ENCODE data around the gene FAM184B.

DNA sequence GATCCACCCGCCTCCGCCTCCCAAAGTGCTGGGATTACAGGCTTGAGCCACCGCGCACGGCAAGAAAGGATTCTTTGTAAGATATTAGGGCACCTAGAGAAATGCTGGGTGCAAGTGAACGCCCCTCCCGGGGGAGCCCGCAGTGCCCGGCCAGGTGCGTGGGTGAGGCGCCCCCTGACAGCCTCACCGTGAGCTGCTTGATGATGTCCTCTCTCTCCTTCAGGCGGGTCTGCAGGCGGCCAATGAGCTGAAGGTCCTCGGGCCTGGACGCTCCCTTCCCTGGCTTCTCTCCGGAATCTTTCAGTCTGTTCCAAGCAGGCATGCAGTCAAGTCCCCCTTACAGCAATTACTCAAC, 145.1 kb downstream of the FAM184B start:
- TF ChIP-seq CTCF (IDR thresholded peaks at IDR 0.05) (no peak), POLR2A (IDR thresholded peaks at IDR 0.05) (no peak)

All from transverse colon (tissue), 3 donors.